Head of caudate nucleus (tissue), 42 donors: Measurements from ENCODE around the gene ST8SIA6.
A peak's percentile ranks its signal among the peaks of the same experiment; 100 is the strongest.
"Not testable (repeated sequence)": the region's sequence is repeated elsewhere in the genome, so short reads cannot be mapped to it uniquely, and the experiment has no call there.

Experiments
- DNase-seq, 42 donors: peaks; one replicate each; pipeline versions ENCODE4 v3.0.0 to v3.0.0-alpha.2; 2020 to 2021; ENCODE audit warnings: mixed read lengths in 7 of 42
- intact Hi-C: fragments of 100-400 bp; cut with DNase I; formaldehyde crosslinking; loops from one replicate; pipeline ENCODE4 v1.15.0; 2022

The ST8SIA6 gene

DNA sequence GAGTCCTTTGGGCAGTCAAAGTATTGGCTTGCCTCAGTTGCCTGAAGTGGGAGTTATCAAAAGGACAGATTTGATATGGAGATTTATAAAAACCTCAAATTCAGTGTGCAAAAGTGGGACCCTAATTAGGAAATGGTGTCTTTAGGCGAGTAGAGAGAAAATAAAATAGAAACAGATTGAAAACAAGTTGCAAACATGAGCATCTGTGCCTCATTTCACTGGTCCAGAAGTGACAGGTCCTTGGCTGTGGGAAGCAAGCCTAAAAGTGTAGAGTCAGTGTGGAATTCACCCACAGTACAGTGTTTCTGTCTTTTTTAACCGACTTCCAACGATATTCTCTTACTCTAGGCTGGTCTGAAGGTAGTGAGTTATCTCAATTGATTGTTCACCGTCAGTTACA, 51.2 kb downstream of the ST8SIA6 start:
- DNase-seq: no peak
- intact Hi-C loops: no loop called here

DNA sequence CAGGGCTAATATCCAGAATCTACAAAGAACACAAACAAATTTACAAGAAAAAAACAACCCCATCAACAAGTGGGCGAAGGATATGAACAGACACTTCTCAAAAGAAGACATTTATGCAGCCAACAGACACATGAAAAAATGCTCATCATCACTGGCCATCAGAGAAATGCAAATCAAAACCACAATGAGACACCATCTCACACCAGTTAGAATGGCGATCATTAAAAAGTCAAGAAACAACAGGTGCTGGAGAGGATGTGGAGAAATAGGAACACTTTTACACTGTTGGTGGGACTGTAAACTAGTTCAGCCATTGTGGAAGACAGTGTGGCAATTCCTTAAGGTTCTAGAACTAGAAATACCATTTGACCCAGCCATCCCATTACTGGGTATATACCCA, 52.4 kb downstream of the ST8SIA6 start:
- DNase-seq: not testable (repeated sequence)

DNA sequence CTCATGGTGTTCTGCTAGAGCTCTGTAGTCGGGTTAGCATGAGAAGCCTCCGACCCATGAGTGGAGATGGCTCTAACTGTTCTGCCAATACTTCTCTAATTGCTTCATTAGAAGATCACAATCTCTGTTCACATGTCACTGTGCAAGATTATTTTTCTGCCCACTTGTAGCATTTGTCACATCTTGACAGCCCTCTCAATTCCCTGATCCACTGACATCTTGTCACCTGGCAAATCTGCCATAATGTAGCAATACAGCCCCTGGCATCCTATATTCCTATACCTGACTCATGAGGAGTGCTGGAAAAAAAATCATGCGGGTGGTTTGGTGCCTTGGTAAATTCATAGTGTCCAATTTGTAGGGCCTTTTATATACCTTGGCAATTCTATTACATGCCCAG, 58.4 kb downstream of the ST8SIA6 start:
- intact Hi-C loops: no loop called here
- no peak for DNase-seq

More for the DNA sequence above, 52.4 kb downstream of the ST8SIA6 start:
- intact Hi-C loops: not testable (repeated sequence)

- intact Hi-C loops: no loop called here
These were observed 59.5 kb downstream of the ST8SIA6 start for GRCh38 chr10:17394854-17395253.

DNA sequence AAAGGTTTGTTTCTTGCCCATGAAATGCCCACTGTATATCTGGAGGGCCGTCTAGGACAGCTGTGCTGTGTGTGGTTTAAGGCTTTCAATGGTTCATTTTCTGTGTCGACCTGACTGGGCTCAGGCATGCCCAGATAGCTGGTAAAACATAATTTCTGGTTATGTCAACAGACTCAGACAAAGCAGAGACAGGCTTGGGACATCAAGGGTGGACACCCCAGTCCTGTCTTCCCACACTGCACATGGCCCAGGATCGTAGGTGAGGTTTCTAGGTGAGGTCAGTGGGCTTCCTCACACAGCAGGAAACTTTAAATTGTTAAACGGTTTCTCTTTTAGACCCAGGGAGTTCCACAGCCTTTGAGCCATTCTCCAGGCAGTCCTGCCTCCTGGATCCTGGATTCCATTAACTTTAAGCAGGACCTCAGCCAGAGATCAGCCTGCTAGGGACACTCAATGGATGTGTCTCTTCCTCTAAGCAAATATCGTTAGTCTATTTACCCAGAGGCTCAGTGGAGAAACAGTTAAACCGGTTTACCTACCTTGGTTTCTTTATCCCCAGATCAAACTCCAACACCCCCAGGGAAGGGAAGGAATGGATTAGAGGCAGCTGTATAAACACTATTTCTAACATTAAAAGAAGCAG, 66.4 kb downstream of the ST8SIA6 start:
- intact Hi-C loops: no loop called here
- no peak for DNase-seq

More at GRCh38 chr10:17394854-17395253, 59.5 kb downstream of the ST8SIA6 start:
- DNase-seq: no peak

GRCh38 chr10:17386616-17387075, 67.7 kb downstream of the ST8SIA6 start:
- DNase-seq: no peak
- intact Hi-C loops: no loop called here

DNA sequence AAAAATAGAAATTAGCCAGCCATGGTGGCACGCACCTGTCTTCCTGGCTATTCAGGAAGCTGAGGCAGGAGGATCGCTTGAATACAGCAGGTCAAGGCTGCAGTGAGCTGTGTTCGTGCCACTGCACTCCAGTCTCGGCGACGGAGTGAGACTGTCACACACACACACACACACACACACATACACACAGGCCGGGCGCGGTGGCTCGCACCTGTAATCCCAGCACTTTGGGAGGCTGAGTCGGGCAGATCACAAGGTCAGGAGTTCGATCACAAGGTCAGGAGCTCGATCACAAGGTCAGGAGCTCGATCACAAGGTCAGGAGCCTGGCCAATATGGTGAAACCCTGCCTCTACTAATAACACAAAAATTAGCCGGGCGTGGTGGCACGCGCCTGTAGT, 68.4 kb downstream of the ST8SIA6 start:
- intact Hi-C loops: no loop called here
- DNase-seq: no peak

DNA sequence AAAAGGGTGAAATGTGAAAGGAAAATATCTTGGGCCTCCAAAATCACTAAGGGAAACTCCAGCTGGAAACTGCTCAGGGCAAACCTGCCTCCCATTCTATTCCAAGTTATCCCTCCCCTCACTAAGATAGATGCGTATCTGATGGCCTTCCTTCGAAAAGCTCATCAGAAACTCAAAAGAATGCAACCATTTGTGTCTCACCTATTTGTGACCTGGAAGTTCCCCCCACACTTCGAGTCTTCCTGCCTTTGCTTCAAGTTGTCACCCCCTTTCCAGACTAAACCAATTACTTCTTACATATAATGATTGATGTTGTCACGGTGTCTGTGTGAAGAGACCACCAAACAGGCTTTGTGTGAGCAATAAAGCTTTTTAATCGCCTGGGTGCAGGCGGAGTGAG, 69.3 kb downstream of the ST8SIA6 start:
- intact Hi-C loops: no loop called here
- DNase-seq: no peak

- intact Hi-C loops: no loop called here
- DNase-seq: no peak
These were observed 70.4 kb downstream of the ST8SIA6 start for GRCh38 chr10:17383801-17384555.

- DNase-seq: no peak
- intact Hi-C loops: no loop called here
These were observed 72.8 kb downstream of the ST8SIA6 start for GRCh38 chr10:17381502-17382142.

GRCh38 chr10:17380888-17381287, 73.5 kb downstream of the ST8SIA6 start:
- intact Hi-C loops: no loop called here

GRCh38 chr10:17380016-17380415, 74.4 kb downstream of the ST8SIA6 start:
- no peak for DNase-seq
- intact Hi-C loops: no loop called here

More at GRCh38 chr10:17380888-17381287, 73.5 kb downstream of the ST8SIA6 start:
- DNase-seq: no peak

DNA sequence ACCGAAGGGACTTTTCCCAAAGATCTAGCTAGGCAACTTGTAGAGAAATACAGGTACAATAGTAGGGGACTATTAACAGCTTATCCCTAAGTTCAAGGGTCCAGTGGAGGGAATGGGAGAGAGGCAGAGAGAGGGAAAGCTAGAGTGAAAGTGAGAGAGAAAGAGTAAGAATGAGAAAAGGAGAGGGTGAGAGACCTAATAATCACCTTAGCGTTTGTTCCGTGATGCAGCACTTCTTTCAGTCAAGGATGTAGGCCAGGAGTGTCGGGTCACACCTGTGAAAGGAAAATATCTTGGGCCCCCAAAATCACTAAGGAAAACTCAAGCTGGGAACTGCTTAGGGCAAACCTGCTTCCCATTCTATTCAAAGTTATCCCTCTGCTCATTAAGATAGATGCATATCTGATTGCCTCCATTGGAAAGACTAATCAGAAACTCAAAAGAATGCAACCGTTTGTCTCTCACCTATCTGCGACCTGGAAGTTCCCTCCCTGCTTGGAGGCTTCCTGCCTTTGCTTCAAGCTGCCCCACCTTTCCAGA, 75.2 kb downstream of the ST8SIA6 start:
- DNase-seq: no peak
- intact Hi-C loops: no loop called here

DNA sequence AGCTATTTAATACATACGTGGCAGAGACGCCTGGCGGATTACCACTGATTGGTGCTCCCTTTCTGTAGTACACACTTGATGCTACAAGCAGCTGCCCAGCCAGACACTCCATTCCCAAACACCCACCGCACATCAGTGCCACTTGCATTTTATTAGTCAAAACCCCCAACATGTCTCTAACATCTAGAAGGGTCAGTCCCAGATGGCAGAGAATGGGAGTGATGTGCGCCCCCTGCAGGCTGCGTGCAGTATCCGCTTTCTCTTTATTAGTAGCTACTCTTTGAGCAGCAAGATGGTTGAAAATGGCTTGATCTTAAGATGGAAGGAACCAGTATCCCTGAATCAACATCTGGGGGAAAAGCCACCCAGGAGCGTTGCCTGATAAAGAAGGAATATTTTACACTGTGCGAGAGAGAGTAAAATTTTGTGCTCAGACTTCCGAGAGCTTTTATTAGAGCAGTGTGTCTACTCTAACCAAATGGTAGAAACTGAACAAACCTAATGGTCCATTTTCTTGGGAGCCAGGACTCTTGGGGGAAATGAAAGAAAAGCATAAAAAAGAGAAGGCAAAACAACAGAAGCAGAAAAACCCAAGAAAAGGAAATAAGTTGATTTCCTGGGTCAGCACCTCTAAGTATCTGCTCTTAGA, 78.3 kb downstream of the ST8SIA6 start:
- peak in 1 of 42 donors; percentile 1 for DNase-seq
- intact Hi-C loops: no loop called here

- intact Hi-C loops: no loop called here
- DNase-seq: no peak
These were observed 85.6 kb downstream of the ST8SIA6 start for GRCh38 chr10:17368708-17369272.

DNA sequence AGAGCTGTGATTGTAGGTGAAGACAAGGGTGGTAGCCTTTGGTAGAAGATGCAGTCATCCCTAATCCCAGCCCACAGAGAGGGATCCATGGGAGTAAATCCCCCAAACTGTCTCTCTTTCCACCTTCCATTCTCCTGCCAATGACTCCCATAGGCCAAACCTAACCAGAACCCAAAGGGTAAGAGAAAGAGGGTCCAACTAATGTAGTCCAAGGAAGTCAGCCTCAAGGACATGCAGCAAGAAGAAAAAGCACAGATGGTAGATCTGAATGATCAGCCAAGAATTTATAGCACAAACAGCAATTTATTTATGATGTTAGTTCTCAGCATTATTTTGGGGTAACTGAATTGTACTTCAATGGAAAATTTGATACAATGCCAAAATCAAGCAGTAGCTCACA, 87.7 kb downstream of the ST8SIA6 start:
- intact Hi-C loops: no loop called here
- no peak for DNase-seq

GRCh38 chr10:17365402-17365801, 89.0 kb downstream of the ST8SIA6 start:
- intact Hi-C loops: no loop called here
- DNase-seq: no peak

GRCh38 chr10:17358461-17358860, 95.9 kb downstream of the ST8SIA6 start:
- DNase-seq: no peak
- intact Hi-C loops: no loop called here

- DNase-seq: no peak
- intact Hi-C loops: no loop called here
These were observed 96.6 kb downstream of the ST8SIA6 start for GRCh38 chr10:17357781-17358180.
